OCI-LY1 (cell line): ENCODE data around the gene PLEKHG3.

Source experiments
- H2AFZ ChIP-seq: fragments of 200-600 bp; sonication (generic), shearing (Covaris generic); 2 replicates; pipeline ENCODE4 v1.6.0; 2014; ENCODE audit warnings: antibody characterized with exemption, mild to moderate bottlenecking, low read length
- H3F3A ChIP-seq: fragments of 200-600 bp; sonication (generic), shearing (Covaris generic); 2 replicates; pipeline ENCODE4 v1.6.0; 2014; ENCODE audit warnings: mild to moderate bottlenecking, antibody characterized with exemption, low read length, moderate library complexity; ENCODE audit not compliant: insufficient read depth
- H3K27ac ChIP-seq: fragments of 200-600 bp; sonication (generic); 2 replicates; pipeline ENCODE4 v1.5.1; 2014; ENCODE audit warnings: low read length, mixed run types, mild to moderate bottlenecking, low read depth; ENCODE audit not compliant: poor library complexity, severe bottlenecking
- H3K27me3 ChIP-seq: fragments of 200-600 bp; sonication (generic); 2 replicates; pipeline ENCODE4 v1.6.0; 2014; ENCODE audit warnings: antibody characterized with exemption, mild to moderate bottlenecking, low read length, moderate library complexity; ENCODE audit not compliant: insufficient read depth
- H3K36me3 ChIP-seq: fragments of 200-600 bp; sonication (generic); 2 replicates; pipeline ENCODE4 v1.6.1; 2014; ENCODE audit warnings: mild to moderate bottlenecking, antibody characterized with exemption, low read length, moderate library complexity, mixed read lengths; ENCODE audit not compliant: insufficient read depth
- H3K4me1 ChIP-seq: fragments of 200-600 bp; sonication (generic); 2 replicates; pipeline ENCODE4 v1.5.1; 2014; ENCODE audit warnings: mild to moderate bottlenecking, low read length, moderate library complexity; ENCODE audit not compliant: insufficient read depth, severe bottlenecking
- H3K4me2 ChIP-seq: fragments of 200-600 bp; sonication (generic), shearing (Covaris generic); 2 replicates; pipeline ENCODE4 v1.6.1; 2014; ENCODE audit warnings: low read length
- H3K4me3 ChIP-seq: fragments of 200-600 bp; sonication (generic); 2 replicates; pipeline ENCODE4 v1.5.1; 2014; ENCODE audit warnings: low read length, low read depth, mild to moderate bottlenecking, mixed read lengths; ENCODE audit not compliant: poor library complexity, severe bottlenecking
- H3K79me2 ChIP-seq: fragments of 200-600 bp; shearing (Covaris generic); 2 replicates; pipeline ENCODE4 v1.6.1; 2016; ENCODE audit warnings: mixed run types, low read length, mixed read lengths; ENCODE audit not compliant: insufficient read depth
- H3K9ac ChIP-seq: fragments of 200-600 bp; sonication (generic), shearing (Covaris generic); 2 replicates; pipeline ENCODE4 v1.6.1; 2014; ENCODE audit warnings: mild to moderate bottlenecking, low read length, mixed read lengths
- H3K9me2 ChIP-seq: fragments of 200-600 bp; sonication (generic), shearing (Covaris generic); 2 replicates; pipeline ENCODE4 v1.6.1; 2014; ENCODE audit warnings: low read depth, mild to moderate bottlenecking, low read length, mixed read lengths
- H3K9me3 ChIP-seq: fragments of 200-600 bp; shearing (Covaris generic); 2 replicates; pipeline ENCODE4 v1.6.1; 2014; ENCODE audit warnings: low read length, mixed read lengths
- H4K20me1 ChIP-seq: fragments of 200-600 bp; sonication (generic), shearing (Covaris generic); 2 replicates; pipeline ENCODE4 v1.6.0; 2016; ENCODE audit warnings: mild to moderate bottlenecking, low read length; ENCODE audit not compliant: insufficient read depth
- CTCF ChIP-seq: fragments of 200-600 bp; sonication (generic), shearing (Covaris generic); IDR thresholded peaks from 2 replicates; pipeline ENCODE4 v1.5.1; 2017; ENCODE audit warnings: mild to moderate bottlenecking, antibody characterized with exemption, low read length, moderate library complexity, mixed read lengths
- EZH2 ChIP-seq: fragments of 200-600 bp; sonication (generic), shearing (Covaris generic); IDR thresholded peaks from 2 replicates; pipeline ENCODE4 v1.8.0; 2017; ENCODE audit warnings: borderline replicate concordance, mixed run types, mild to moderate bottlenecking, antibody characterized with exemption, low read length, moderate library complexity, mixed read lengths

PLEKHG3 gene

GRCh38 chr14:64733899-64734298, 29.7 kb downstream of the PLEKHG3 start:
- TF ChIP-seq CTCF, result no peak
- TF ChIP-seq EZH2, result no peak
- Histone ChIP-seq H3K36me3 (no peaks in the 10 kb centered on the region), H3K4me1 (no peaks in the 10 kb centered on the region), H3K4me2 (no peak overlapping the region), H3K9ac (no peak overlapping the region), H3K27me3 (no peaks in the 10 kb centered on the region), H2AFZ (no peak overlapping the region), H4K20me1 (no peaks in the 10 kb centered on the region), H3K4me3 (no peak overlapping the region), H3K9me3 (no peaks in the 10 kb centered on the region), H3F3A (no peaks in the 10 kb centered on the region), H3K27ac (no peak overlapping the region), H3K79me2 (no peaks in the 10 kb centered on the region), H3K9me2 (no peaks in the 10 kb centered on the region)

- Histone ChIP-seq H3K9me3 (no peaks in the 10 kb centered on the region), H3K4me1 (no peaks in the 10 kb centered on the region), H4K20me1 (no peaks in the 10 kb centered on the region), H3K4me2 (no peak overlapping the region), H3K79me2 (no peaks in the 10 kb centered on the region), H3K4me3 (no peak overlapping the region), H3K9ac (no peak overlapping the region), H3K27ac (no peak overlapping the region), H3K9me2 (no peaks in the 10 kb centered on the region), H3F3A (no peaks in the 10 kb centered on the region), H2AFZ (no peak overlapping the region), H3K27me3 (no peaks in the 10 kb centered on the region), H3K36me3 (no peaks in the 10 kb centered on the region)
- TF ChIP-seq EZH2, result no peak
- no peak for TF ChIP-seq CTCF
Measured at GRCh38 chr14:64734990-64735389, 30.8 kb downstream of the PLEKHG3 start.

GRCh38 chr14:64736271-64737169, 32.3 kb downstream of the PLEKHG3 start:
- Histone ChIP-seq H4K20me1 (no peaks in the 10 kb centered on the region), H2AFZ (no peak overlapping the region), H3K4me3 (no peak overlapping the region), H3K9me3 (no peaks in the 10 kb centered on the region), H3K79me2 (no peaks in the 10 kb centered on the region), H3F3A (no peaks in the 10 kb centered on the region), H3K4me2 (no peak overlapping the region), H3K9me2 (no peaks in the 10 kb centered on the region), H3K27ac (no peak overlapping the region), H3K27me3 (no peaks in the 10 kb centered on the region; the same call in 1 of the 2 replicates), H3K36me3 (no peaks in the 10 kb centered on the region), H3K4me1 (no peaks in the 10 kb centered on the region), H3K9ac (no peak overlapping the region)
- TF ChIP-seq CTCF (no peak; the same call in 1 of the 2 replicates), EZH2 (no peak)
